Limb (tissue), 2 donors: ENCODE measurements around the gene TULP1.

Experiments
- DNase-seq, 2 donors: peaks; one replicate each; pipeline ENCODE4 v3.0.0-alpha.2; 2016; ENCODE audit errors: extremely low spot score in 2 of 2

The TULP1 gene

DNA sequence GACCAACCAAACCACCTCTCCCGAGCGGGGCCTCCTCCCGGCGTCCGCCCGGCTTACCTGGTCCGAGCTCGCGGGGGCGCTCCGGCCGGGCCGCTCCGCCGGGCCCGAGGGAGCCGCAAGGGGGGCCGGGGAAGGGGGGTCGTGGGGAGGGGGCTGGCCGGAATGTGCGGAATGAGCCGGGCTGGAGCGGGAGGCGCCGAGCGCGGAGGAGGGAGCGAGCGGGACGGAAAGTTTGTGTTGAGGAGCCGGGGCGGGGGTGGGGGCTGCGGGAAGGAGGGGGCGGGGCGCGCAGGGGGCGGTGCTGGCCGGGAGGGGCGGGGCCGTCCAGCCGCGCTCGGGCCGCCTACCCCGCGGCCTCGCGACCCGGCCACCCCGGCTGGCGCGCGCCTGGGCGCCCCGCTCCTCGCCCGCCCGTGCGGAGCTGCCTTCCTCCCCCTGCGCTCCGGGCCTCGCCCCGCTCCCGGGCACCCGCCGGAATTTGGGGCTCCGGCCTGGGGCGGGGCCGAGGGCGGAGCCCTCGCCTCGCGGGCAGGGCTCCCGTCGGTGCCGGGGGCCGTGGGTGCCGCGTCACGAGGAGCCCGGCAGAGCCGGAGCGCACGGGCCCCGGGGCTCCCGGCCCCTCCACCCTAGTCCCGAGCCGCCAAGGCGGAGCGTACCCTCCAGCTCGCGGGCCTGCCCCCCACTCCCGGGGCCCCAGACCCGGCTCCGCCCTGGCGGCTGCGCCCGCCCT is 15.7 kb downstream of the TULP1 start, which contains the start of gene TEAD3:
TSS of gene TEAD3 (minus strand) at position 239 of the 730 bp plus-strand sequence.
- DNase-seq = peak; percentile 77 to 91

DNA sequence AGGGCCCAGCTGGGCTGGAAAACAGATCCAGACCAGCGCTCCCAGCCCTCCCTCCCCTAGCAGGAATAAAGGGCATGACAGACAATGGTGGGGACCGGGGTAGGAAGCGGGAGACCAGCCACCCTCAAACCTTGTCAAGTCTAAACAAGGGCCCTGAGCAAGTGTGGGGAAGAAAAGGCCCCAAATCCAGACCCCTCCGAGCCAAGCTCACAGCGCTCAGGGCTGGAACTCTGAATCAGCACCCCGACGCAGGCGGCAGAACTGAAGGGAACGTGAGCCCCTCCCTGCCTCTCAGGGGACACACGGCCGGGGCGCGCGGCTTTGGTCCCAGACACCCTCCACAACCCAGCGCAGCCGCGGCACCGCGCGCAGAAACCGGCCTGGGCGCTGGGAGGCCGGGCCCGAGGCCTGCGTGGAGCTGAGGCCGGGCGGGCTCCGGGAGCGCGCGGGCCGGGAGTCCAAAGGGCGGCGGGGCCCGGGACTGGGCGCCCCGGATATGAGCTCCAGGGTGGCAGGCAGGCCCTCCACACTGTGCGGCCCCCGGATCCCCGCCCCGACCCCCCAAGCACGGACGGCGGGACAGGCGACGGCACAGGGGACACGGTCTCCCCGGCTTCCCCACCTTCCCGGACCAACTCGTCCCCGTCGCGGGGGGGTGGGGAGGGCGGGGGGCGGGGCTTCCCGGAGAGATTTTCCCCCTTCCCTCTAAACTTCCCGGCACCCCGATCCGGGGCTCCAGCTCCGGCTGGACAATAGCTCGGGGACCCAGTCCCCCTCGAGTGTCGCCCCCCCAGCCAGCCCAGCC is 16.5 kb downstream of the TULP1 start:
- DNase-seq = peak in 1 of 2 donors; percentile 67

DNA sequence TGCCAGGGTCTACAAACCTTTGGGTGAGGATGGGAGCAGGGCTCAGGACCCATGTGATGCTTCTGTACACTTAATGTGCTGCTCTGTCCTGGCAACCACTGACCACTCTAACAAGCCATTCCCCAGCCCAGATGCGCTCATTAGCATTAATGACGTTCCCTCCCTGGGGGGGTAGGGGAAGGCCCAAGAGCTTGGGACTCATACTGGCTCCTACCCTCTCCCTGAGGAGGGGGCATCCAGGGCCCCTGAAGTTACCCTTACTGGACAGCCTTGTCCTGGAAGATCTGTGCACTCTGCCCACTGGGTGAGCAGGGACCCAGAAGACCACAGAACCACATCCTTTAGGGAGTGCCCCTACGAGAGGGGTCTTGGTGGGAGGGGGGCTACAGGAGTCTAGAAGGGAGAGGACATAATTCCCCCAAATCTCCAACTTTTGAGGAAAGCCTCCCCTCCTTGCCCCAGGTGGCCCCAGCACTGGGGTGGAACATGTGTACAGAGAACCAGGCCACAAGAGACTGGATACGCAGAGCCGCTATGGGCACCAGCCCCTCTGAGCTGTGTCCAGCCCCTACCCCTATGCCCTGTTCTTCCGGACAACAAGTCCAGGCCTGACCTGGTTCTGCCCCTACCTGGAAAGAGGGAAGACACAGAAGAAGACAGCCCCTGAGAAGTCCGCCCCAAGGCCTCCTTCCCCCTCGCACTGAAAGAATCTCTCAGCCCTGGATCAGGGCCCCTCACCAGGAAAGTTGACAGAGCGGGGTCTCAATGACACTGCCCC is 17.2 kb downstream of the TULP1 start:
- DNase-seq = no peak

DNA sequence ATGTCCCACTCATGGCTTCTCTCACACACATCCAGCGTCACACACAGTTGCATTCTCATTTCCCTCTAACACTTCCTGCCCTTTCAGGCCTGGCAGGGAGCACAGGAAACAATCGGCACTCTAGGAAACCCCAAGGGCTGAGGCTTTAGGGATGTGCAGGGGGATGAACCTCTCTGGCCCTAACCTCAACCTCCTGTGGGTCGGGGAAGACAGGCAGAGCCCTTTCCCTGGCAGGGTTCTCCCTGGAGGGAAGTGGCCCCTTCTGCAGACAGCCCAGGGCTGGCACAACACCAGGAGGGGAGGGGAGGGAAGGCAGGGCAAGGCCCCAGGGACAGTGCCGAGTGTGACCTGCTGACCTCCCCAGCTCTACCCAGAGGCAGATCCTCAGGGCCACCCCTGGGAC is 18.5 kb downstream of the TULP1 start:
- DNase-seq = peak in 1 of 2 donors; percentile 43

DNA sequence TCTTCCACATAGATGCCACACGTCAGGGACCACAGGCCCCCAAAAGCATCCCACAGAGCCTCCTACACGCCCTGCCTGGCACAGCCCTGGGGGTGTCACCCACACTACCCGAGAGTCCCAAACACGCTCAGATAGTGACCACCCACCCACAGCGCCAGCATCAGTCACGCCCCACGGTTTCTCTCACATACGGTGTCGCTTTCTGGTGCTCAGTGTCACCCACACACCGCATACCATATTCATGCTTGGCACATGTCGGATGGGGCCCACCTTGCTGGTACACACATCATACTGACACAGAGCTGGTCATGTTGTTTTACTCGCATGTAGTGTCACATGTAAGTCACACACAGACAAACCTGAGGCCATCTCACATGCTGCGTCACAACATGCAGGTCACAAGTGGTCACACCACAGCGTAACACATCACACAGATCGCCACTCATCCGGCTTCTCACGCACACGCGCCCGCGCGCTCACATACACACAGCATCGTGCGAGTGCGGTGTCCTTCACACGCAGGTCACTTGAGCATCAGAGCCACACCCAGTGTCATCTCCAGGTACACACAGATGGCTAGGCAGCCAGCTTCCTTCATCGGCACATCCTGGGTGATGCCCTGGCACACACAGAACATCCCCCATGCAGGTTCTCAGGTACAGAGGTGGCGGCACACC is 19.3 kb downstream of the TULP1 start:
- peak in 1 of 2 donors; percentile 34 for DNase-seq

DNA sequence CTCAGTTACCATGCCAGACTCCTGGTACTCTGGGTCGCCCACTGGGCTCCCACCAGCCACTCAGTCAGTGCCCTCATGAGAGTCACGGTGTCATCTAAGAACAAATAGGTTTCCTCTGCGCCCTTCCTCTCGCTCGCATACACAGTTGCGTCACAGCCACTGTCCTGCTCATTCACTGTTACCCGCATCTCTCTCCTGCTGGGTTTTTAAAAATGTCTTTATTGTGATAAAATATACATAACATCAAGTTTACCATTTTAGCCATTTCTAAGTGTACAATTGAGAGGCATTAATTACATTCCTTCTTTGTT is 19.8 kb downstream of the TULP1 start:
- DNase-seq = no peak

DNA sequence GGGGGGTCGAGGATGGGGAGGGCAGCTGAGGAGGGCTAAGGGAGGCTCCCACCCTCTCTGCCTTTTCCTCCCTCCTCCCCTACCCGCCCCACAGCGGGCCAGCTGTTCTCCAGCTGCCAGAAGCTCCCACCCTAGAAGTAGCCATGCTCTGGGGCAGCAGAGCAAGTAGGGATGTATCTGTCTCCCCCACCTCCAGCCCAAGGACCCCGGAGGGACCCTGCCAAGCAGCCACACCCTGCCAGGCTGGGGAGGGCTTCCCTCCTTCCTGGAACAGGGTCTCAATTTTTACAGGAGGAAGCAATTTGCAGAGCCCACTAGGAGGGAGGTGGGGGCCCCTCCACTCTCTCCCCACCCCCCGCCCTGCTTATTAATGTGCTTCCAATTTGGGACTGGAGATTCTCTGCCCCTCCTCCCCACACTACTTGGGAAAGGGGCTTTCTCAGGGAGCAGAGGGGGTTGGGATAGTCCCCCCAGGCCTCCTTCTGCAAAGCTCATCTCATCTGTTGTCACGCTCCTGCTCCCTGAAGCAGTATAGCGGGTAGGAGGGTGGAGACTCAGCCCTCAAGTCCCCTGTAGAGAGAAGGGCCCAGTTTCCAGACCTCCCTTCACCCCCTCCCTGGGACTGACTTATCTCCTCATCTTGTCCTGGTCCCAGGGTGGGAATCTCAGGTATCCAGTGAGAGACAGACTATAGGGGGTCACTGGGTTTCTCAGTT is 20.3 kb downstream of the TULP1 start:
- DNase-seq = peak; percentile 66 to 72

DNA sequence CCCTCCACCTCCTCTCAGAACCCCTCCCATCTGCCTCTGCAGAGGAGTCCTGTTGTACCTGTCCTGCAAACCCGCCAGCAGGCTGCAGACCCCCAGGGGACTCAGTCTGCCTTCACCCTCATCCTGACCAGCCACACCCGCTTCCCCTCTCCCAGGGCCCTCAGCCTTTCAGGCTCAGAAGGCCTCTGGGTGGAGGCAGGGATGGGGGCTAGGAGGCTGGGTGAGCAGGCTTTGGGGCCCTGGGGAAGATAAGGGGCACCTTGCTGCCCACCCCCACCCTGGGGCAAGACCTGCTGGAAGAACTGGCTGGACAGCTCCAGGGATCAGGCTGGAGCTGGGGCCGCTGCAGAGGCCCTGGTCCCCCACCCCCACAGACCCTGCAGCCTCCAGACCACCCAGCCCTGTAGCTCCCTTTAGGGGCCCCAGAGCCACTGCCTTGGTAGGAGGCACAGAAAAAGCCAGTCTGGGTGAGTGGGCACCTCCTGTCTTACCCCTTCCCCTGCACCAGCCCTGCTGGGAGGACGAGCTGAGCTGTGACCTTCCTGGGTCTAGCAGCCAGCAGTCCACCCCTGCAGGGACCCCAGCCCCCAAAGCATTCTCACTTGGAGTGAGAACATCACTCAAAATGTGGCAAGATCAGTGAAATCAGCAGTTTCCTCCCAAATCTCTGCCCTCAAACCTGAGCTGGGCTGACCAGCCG is 21.0 kb downstream of the TULP1 start:
- peak in 1 of 2 donors; percentile 58 for DNase-seq

DNA sequence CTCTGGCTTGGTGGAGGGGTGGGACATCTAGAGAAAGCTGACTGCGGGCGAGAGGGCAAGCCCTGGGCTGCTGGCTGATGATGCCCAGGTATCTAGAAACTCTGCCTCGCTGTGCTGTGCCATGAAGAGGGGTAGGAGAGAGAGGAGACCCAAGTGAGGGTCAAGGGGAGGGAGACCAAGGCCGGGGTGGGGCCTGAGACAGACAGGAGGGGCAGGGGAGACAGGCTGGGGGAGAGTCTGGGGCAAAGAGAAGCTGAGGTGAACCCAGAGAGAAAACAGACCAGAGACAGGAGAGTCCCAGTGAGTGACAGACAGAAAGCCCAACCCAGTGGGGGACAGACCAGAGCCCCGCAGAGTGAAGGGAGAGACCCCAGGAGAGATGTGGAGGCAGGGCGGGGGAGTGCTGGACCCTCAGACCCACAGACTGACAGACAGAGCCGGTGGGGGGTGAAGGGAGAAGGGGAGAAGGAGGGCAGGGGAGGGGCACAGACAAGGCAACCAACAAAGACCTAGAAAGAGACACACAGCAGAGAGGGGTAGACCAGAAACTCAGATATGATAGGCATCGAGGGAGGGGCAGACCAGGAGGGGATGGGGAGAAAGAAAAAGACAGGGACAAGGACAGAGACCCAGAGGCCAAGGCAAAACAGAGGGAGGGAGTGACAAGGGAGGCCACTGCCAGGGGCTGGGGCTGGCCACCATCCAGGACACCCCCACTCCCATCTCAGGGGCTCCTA is 21.7 kb downstream of the TULP1 start:
- DNase-seq = no peak

DNA sequence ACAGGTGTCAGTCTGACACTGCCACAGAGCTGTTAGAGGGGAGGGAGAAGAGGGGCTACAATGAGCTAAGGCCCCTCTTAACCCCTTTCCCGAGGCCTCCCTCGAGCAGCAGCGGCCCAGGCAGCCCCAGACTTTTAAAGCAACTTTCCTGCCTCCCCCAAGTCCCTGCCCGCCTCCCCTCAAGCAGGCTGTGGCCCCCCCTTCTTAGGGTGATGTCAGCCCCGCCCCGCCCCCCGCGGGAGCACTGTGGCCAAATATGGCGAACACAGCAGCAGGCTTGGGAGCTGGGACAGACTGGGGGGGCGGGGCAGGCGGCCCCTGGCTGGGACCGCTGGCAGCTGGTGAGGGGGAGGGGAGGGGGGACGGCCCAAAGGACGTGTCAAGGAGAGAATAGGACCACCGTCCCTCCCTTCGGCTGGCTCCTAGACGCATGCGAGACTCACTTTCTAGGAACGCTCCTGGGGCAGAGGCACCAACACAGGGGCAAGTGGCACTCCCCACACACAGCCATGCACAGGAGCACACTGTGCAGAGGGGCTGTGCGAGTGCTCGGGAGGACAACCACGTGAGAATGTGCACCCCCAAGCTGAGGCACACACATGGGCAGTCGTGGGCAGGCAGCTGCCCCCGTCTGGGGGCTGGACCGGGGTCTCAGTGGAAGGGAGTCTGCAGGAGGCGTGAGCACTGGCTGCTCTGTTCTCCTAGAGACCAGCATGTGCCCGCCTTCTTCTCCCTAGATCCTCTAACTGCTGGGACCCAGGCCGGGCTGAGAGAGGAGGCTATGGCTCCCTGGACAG is 22.5 kb downstream of the TULP1 start:
- peak; percentile 74 to 88 for DNase-seq

DNA sequence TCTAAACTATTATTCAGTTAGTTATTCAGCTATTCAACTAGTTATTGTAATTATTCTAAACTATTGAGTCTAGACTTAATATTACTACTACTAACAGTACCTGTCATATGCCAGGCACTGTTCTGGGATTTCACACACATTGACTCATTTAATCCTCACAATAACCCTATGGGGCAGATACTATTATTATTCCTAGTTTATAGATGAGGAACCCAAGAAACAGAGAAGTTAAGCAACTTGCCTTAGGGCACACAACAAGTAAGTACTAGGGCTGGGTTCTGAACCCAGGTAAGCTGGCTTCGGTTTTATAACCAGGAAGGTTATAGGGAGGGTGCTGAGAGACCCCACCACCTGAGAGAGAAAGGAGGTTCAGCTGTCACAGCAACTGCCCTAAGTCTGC is 23.6 kb downstream of the TULP1 start:
- no peak for DNase-seq

DNA sequence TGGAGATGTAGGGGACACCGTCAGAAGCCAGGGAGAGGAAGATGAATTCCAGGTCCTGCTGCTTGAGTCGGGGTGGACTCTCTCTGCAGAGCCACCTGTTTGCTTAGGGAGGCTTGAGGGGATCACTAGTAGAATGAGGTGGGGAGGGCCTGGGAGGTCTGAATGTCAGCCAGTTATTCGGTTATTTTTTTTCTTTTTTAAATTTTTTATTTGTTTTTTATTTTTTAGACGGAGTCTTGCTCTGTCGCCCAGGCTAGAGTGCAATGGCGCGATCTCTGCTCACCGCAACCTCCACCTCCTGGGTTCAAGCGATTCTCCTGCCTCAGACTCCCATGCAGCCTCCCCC is 24.2 kb downstream of the TULP1 start:
- DNase-seq = no peak

DNA sequence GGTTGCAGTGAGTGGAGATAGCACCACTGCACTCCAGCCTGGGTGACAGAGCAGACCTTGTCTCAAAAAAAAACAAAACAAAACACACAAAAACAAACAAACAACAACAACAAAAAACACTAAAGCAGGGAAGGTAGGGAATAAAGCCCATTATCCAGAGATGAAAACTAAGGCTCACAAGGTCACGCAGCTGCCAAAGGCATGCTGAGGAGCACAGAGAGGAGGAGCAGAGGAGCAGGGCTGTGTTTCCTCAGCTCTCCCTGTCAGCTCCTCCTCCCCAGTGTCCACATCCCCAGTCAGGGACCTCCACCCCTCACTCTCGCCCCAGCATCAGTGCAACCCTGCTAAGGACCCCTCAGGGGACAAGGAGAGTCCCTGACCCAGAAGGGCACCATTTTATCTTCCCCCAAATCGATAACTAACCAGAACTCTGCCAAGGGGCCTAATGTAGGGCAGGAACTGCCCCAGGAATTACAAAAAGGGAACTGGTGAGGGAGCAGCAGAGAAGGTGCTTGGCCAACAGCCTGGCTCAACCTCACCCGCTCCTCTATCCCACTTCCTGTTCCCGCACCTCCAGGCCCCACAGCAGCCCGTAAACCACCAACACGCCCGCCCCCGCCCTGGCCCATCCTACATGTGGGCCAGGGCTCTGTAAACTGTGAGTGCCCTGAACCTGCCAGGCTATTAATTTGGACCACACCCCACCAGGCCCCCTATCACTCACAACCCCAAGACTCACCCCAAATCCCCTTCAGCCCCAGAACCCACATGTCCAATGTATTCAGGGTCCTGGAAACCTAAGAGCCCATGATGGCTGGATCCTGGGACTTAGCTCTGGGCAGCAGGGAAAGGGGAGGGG is 24.8 kb downstream of the TULP1 start:
- DNase-seq = peak in 1 of 2 donors; percentile 51

DNA sequence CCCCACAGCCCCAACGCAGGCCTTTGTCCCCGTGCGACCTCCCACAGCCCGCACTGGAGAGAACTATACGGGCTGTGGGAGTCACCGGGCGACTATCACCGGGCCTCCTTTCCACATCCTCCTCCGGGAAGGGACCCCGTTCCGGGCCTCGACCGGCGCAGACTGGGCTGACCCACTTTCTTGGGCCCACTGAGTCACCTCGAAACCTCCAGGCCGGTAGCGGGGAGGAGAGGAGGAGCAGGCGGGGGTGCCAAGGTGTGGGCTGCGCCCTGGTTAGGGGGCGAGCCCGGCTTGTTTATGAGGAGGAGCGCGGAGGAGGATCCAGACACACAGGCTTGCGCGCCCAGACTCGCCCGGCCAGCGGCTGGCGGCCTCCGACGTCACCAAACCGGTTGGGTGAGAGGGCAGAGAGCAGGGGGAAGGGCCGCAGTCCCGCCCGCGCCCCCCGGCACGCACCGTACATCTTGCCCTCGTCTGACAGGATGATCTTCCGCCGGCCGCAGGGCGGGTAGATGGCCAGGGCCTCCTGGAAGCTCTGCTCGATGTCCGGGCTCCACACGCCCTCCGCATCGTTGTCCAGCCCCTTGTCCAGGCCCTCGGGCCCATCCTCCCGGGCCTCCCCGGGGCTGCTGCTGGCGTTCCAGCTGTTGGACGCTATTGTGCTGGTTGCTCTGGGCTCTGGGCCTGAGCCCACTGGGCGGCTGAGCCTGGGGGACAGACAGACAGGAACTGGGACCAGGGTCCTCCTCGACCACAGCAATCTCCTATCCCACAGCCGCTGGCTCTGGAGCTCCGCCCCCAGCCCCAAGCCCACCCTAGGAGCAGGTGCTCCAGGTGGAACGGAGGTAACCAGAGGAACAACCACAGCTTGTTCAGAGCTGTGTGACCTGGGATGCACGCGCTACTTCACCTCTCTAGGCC is 26.4 kb downstream of the TULP1 start:
- peak in 1 of 2 donors; percentile 55 for DNase-seq

DNA sequence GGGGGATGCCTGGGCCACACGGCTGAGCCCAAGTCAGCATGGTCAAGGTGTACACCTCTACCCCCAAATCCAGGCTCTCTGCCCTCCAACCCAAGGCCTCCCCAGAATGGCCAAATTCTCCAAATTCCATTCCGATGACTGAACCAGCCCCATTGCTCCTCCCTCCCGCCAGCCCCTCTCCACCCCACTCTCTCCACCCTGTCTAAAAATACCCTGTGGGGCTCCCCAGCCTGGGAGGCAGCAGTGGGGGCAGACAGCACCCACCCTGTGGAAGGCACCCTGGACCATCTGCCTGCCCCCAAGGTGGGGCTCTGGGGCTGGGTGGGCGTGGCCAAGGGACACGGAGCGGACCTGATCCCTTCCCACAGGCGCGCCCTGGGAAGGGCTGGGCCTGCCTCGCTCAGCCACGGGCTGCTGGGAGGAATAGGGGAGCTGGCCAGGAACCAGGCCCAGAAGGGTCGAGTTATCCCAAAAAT is 27.3 kb downstream of the TULP1 start:
- no peak for DNase-seq

DNA sequence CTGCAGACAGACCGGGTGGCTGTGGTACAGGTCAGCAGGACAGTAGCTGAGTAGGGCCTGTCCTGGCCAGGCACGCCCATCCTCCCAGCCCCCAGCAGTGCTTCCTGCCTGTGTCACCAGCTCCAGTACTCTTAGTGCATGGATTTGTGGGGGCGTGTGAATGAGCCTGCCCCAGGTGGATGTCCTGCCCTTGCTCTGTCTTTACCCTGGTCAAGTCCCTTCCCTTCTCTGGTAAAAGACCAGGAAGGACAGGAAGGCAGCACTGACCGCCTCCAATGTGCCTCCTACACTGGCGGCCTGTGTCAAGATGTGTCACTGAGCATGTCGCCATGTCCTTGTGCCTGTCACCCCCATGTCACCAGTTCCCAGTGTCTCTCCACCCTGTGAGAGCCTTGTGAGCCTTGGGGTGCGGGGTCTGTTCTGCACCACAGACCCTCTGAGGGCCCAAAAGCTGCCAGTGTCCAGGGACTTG is 27.7 kb downstream of the TULP1 start:
- DNase-seq = peak in 1 of 2 donors; percentile 38
